ENCODE results near the gene DNAJB2. TPM values are rescaled to one million over a fixed set of nuclear protein-coding genes. Genes with fewer than 3 reads are reported as not detected.

The DNAJB2 gene
- total RNA-seq, 1 donor from 2014 or later = 31.7 TPM

Other genes with a start within 250 kb of the DNAJB2 start
- not detected in 2 replicates for gene CFAP65, start 237.8 kb upstream of the DNAJB2 start, total RNA-seq
- gene IHH, start 218.4 kb upstream of the DNAJB2 start, total RNA-seq = not detected in 2 replicates
- gene NHEJ1, start 118.6 kb upstream of the DNAJB2 start, total RNA-seq = 18.3 and 21.0 TPM in 2 replicates
- gene SLC23A3, start 109.3 kb upstream of the DNAJB2 start, total RNA-seq = 1.3 TPM in 1 of 2 replicates, not detected in the other
- gene CNPPD1, start 102.4 kb upstream of the DNAJB2 start, total RNA-seq = 33.2 and 40.3 TPM in 2 replicates
- 43.8 and 48.0 TPM in 2 replicates for gene RETREG2, start 101.1 kb upstream of the DNAJB2 start, total RNA-seq
- gene ZFAND2B, start 72.6 kb upstream of the DNAJB2 start, total RNA-seq = 23.7 and 26.1 TPM in 2 replicates
- gene ABCB6, start 60.4 kb upstream of the DNAJB2 start, total RNA-seq = 11.8 and 17.8 TPM in 2 replicates
- 64.2 and 65.2 TPM in 2 replicates for gene ATG9A, start 49.7 kb upstream of the DNAJB2 start, total RNA-seq
- gene ANKZF1, start 49.6 kb upstream of the DNAJB2 start, total RNA-seq = 19.1 and 32.2 TPM in 2 replicates
- gene GLB1L, start 33.9 kb upstream of the DNAJB2 start, total RNA-seq = 5.1 and 6.2 TPM in 2 replicates
- gene STK16, start 33.9 kb upstream of the DNAJB2 start, total RNA-seq = 5.6 and 13.7 TPM in 2 replicates
- not detected in 2 replicates for gene TUBA4B, start 26.1 kb upstream of the DNAJB2 start, total RNA-seq
- 7.8 and 21.4 TPM in 2 replicates for gene TUBA4A, start 25.4 kb upstream of the DNAJB2 start, total RNA-seq
- 0.47 and 0.97 TPM in 2 replicates for gene PTPRN, start 30.0 kb downstream of the DNAJB2 start, total RNA-seq
- not detected in 2 replicates for gene RESP18, start 53.4 kb downstream of the DNAJB2 start, total RNA-seq
- 48.9 and 50.9 TPM in 2 replicates for gene DNPEP, start 108.5 kb downstream of the DNAJB2 start, total RNA-seq
- not detected in 2 replicates for gene DES, start 139.0 kb downstream of the DNAJB2 start, total RNA-seq
- gene SPEG, start 155.5 kb downstream of the DNAJB2 start, total RNA-seq = 1.6 and 1.7 TPM in 2 replicates
- gene GMPPA, start 219.5 kb downstream of the DNAJB2 start, total RNA-seq = 33.8 and 33.9 TPM in 2 replicates
- not detected in 2 replicates for gene ASIC4, start 235.1 kb downstream of the DNAJB2 start, total RNA-seq